A673 (cell line): ENCODE results near the gene IQCE.

ENCODE experiments used
- CTCF ChIP-seq: fragments of 300-800, 200-600 bp; sonication (generic); conservative IDR thresholded peaks from 2 replicates; pipeline ENCODE4 v1.5.1; 2017; ENCODE audit warnings: low read depth, mild to moderate bottlenecking, antibody characterized with exemption, low read length, moderate library complexity, mixed read lengths
- EZH2 ChIP-seq: fragments of 200-600 bp; sonication (generic); IDR thresholded peaks from 2 replicates; pipeline ENCODE4 v1.6.1; 2017; ENCODE audit warnings: borderline replicate concordance, low read depth, mild to moderate bottlenecking, mixed read lengths, antibody characterized with exemption, low read length; ENCODE audit not compliant: poor library complexity, severe bottlenecking

- TF ChIP-seq CTCF (no peak), EZH2 (no peak)
These were observed 34.6 kb upstream of the IQCE start for GRCh38 chr7:2523941-2524807.
